SK-N-SH treated with all-trans-retinoic acid at 6 μM for 48 hours (cell line): Measurements from ENCODE around the gene FBXL17.

Experiments used
- ESRRG ChIP-seq: fragments of 250-450 bp; sonication (Bioruptor Pico); IDR thresholded peaks from 2 replicates; pipeline ENCODE4 v1.6.1; 2021; ENCODE audit warnings: mild to moderate bottlenecking
- PPARA ChIP-seq: fragments of 250-450 bp; sonication (Bioruptor Pico); IDR thresholded peaks from 2 replicates; pipeline ENCODE4 v1.5.0; 2020; ENCODE audit warnings: mild to moderate bottlenecking, borderline replicate concordance
- TCF4 ChIP-seq: fragments of 250-450 bp; sonication (Bioruptor Pico); IDR thresholded peaks from 2 replicates; pipeline ENCODE4 v1.8.0; 2021; ENCODE audit warnings: mild to moderate bottlenecking, moderate library complexity, borderline replicate concordance
- TOX ChIP-seq: fragments of 250-450 bp; sonication (Bioruptor Pico); IDR thresholded peaks from 2 replicates; pipeline ENCODE4 v1.8.0; 2021; ENCODE audit warnings: mild to moderate bottlenecking, moderate library complexity, borderline replicate concordance
- ZFP3 ChIP-seq: fragments of 250-450 bp; sonication (Bioruptor Pico); IDR thresholded peaks from 2 replicates; pipeline ENCODE4 v1.5.0; 2020; ENCODE audit warnings: mild to moderate bottlenecking, moderate library complexity
- ZNF70 ChIP-seq: fragments of 450-650 bp; formaldehyde crosslinking; IDR thresholded peaks from 2 replicates; pipeline ENCODE4 v1.5.0; 2020; ENCODE audit warnings: mild to moderate bottlenecking, moderate library complexity
- TF ChIP-seq, protein P1 (sequence below): fragments of 250-450 bp; sonication (Bioruptor Pico); IDR thresholded peaks from 2 replicates; pipeline ENCODE4 v1.5.1; 2021; ENCODE audit warnings: mild to moderate bottlenecking, moderate library complexity
- TF ChIP-seq, protein P2 (sequence below): fragments of 250-450 bp; sonication (Bioruptor Pico); IDR thresholded peaks from 2 replicates; pipeline ENCODE4 v1.8.0; 2020; ENCODE audit warnings: mild to moderate bottlenecking, moderate library complexity, borderline replicate concordance

DNA sequence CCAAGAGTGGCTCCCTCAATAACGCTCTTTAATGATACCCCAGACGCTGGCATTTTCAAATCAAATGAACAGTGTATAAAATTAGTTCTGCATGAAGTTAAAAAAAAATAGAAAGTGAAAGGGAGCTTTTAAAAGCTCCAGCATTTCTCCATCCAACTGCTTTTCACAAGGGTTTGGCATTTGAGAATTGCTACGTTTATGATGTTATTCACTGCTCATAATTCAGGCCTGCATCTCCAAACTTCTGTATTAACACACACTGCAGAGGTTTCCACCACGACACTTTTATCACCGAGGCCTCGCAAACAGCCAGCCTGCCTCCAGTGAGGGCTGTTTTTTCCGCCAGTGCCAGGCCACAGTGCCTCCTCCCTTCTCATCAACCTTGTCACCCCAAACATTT is 505.6 kb downstream of the FBXL17 start:
- TF ChIP-seq, protein P1, sequence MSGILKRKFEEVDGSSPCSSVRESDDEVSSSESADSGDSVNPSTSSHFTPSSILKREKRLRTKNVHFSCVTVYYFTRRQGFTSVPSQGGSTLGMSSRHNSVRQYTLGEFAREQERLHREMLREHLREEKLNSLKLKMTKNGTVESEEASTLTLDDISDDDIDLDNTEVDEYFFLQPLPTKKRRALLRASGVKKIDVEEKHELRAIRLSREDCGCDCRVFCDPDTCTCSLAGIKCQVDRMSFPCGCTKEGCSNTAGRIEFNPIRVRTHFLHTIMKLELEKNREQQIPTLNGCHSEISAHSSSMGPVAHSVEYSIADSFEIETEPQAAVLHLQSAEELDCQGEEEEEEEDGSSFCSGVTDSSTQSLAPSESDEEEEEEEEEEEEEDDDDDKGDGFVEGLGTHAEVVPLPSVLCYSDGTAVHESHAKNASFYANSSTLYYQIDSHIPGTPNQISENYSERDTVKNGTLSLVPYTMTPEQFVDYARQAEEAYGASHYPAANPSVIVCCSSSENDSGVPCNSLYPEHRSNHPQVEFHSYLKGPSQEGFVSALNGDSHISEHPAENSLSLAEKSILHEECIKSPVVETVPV (CRISPR knock-in tag), result no peak
- TF ChIP-seq TCF4 (CRISPR knock-in tag) (no peak), PPARA (CRISPR knock-in tag) (no peak), ESRRG (CRISPR knock-in tag) (no peak), ZFP3 (CRISPR knock-in tag) (no peak), ZNF70 (no peak), TOX (CRISPR knock-in tag) (no peak)
- TF ChIP-seq, protein P2, sequence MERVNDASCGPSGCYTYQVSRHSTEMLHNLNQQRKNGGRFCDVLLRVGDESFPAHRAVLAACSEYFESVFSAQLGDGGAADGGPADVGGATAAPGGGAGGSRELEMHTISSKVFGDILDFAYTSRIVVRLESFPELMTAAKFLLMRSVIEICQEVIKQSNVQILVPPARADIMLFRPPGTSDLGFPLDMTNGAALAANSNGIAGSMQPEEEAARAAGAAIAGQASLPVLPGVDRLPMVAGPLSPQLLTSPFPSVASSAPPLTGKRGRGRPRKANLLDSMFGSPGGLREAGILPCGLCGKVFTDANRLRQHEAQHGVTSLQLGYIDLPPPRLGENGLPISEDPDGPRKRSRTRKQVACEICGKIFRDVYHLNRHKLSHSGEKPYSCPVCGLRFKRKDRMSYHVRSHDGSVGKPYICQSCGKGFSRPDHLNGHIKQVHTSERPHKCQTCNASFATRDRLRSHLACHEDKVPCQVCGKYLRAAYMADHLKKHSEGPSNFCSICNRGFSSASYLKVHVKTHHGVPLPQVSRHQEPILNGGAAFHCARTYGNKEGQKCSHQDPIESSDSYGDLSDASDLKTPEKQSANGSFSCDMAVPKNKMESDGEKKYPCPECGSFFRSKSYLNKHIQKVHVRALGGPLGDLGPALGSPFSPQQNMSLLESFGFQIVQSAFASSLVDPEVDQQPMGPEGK, result no peak
